ENCODE results near the gene D2HGDH. TPM values are rescaled to one million over a fixed set of nuclear protein-coding genes. Genes with fewer than 3 reads are reported as not detected.
"Not testable (repeated sequence)": the region's sequence is repeated elsewhere in the genome, so short reads cannot be mapped to it uniquely, and the experiment has no call there.

Gene D2HGDH
- total RNA-seq, 1 donor from 2014 or later: 19.0 TPM

GRCh38 chr2:241776336-241777169 lies 42.1 kb downstream of the D2HGDH start, which contains the start of gene GAL3ST2:
TSS of gene GAL3ST2 (plus strand) at chr2:241776822. CDS start at chr2:241776956, 134 bp downstream.
- DNase-seq: no peak
- intact Hi-C loops (cut with DNase I): no loop called here
- no peak for ATAC-seq (ENCODE audit: poor library complexity)

- DNase-seq: no peak
- ATAC-seq (ENCODE audit: poor library complexity): no peak
- intact Hi-C loops (cut with DNase I): no loop called here
These were observed 42.8 kb downstream of the D2HGDH start for GRCh38 chr2:241777170-241777685.

GRCh38 chr2:241777686-241778627 lies 43.5 kb downstream of the D2HGDH start:
- ATAC-seq (ENCODE audit: poor library complexity) (no peak), DNase-seq (no peak)

GRCh38 chr2:241780939-241781569 lies 46.6 kb downstream of the D2HGDH start:
- intact Hi-C loops (cut with DNase I): no loop called here

More at GRCh38 chr2:241777686-241778627, 43.5 kb downstream of the D2HGDH start:
- intact Hi-C loops (cut with DNase I): no loop called here

GRCh38 chr2:241782053-241782452 lies 47.6 kb downstream of the D2HGDH start:
- intact Hi-C loops (cut with DNase I); ATAC-seq (ENCODE audit: poor library complexity); DNase-seq: not testable (repeated sequence)

More at GRCh38 chr2:241780939-241781569, 46.6 kb downstream of the D2HGDH start:
- DNase-seq (no peak), ATAC-seq (ENCODE audit: poor library complexity) (no peak)

- ATAC-seq (ENCODE audit: poor library complexity) (no peak), DNase-seq (no peak)
- intact Hi-C loops (cut with DNase I): no loop called here
These were observed 53.7 kb downstream of the D2HGDH start for GRCh38 chr2:241788135-241788534.

GRCh38 chr2:241788572-241788971 lies 54.1 kb downstream of the D2HGDH start:
- intact Hi-C loops (cut with DNase I): no loop called here
- ATAC-seq (ENCODE audit: poor library complexity): no peak
- DNase-seq: no peak

GRCh38 chr2:241791385-241791784 lies 57.0 kb downstream of the D2HGDH start:
- DNase-seq; intact Hi-C loops (cut with DNase I); ATAC-seq (ENCODE audit: poor library complexity): not testable (repeated sequence)

GRCh38 chr2:241793385-241793784 lies 59.0 kb downstream of the D2HGDH start:
- DNase-seq (no peak), ATAC-seq (ENCODE audit: poor library complexity) (no peak)
- intact Hi-C loops (cut with DNase I): no loop called here

- intact Hi-C loops (cut with DNase I): no loop called here
- no peak for DNase-seq
- ATAC-seq (ENCODE audit: poor library complexity): no peak
These were observed 59.9 kb downstream of the D2HGDH start for GRCh38 chr2:241794250-241794823.

GRCh38 chr2:241795021-241795999 lies 60.9 kb downstream of the D2HGDH start:
- intact Hi-C loops (cut with DNase I): no loop called here
- no peak for DNase-seq
- ATAC-seq (ENCODE audit: poor library complexity): peak; percentile 18

- DNase-seq: no peak
These were observed 61.8 kb downstream of the D2HGDH start for GRCh38 chr2:241796209-241796608.

GRCh38 chr2:241796610-241797138 lies 62.2 kb downstream of the D2HGDH start:
- ATAC-seq (ENCODE audit: poor library complexity) (no peak), DNase-seq (no peak)
- intact Hi-C loops (cut with DNase I): no loop called here

More at GRCh38 chr2:241796209-241796608, 61.8 kb downstream of the D2HGDH start:
- intact Hi-C loops (cut with DNase I): no loop called here
- no peak for ATAC-seq (ENCODE audit: poor library complexity)

GRCh38 chr2:241797441-241798080 lies 63.1 kb downstream of the D2HGDH start:
- intact Hi-C loops (cut with DNase I): no loop called here
- ATAC-seq (ENCODE audit: poor library complexity): no peak
- DNase-seq: peak; percentile 26

- no peak for DNase-seq
- intact Hi-C loops (cut with DNase I): no loop called here
- ATAC-seq (ENCODE audit: poor library complexity): no peak
These were observed 63.7 kb downstream of the D2HGDH start for GRCh38 chr2:241798081-241798630.
